ENCODE measurements around the gene MXI1.

GRCh38 chr10:110277591-110277990 is 70.2 kb downstream of the MXI1 start:
- TF ChIP-seq, protein P1, sequence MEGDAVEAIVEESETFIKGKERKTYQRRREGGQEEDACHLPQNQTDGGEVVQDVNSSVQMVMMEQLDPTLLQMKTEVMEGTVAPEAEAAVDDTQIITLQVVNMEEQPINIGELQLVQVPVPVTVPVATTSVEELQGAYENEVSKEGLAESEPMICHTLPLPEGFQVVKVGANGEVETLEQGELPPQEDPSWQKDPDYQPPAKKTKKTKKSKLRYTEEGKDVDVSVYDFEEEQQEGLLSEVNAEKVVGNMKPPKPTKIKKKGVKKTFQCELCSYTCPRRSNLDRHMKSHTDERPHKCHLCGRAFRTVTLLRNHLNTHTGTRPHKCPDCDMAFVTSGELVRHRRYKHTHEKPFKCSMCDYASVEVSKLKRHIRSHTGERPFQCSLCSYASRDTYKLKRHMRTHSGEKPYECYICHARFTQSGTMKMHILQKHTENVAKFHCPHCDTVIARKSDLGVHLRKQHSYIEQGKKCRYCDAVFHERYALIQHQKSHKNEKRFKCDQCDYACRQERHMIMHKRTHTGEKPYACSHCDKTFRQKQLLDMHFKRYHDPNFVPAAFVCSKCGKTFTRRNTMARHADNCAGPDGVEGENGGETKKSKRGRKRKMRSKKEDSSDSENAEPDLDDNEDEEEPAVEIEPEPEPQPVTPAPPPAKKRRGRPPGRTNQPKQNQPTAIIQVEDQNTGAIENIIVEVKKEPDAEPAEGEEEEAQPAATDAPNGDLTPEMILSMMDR (IDR thresholded peaks at IDR 0.05; ENCODE audit: insufficient read depth, low read depth, low read length): no peak
- TF ChIP-seq EZH2 (IDR thresholded peaks at IDR 0.05; ENCODE audit: insufficient read depth, low read length): no peak
